K562 (cell line): ENCODE measurements around the gene EMD. TPM values are rescaled to one million over a fixed set of nuclear protein-coding genes. Genes with fewer than 3 reads are reported as not detected.

Experiments used
- ARID3B ChIP-seq: fragments of 250-450 bp; sonication (Bioruptor Pico); IDR thresholded peaks from 2 replicates; pipeline ENCODE4 v1.4.0; 2020; ENCODE audit warnings: borderline replicate concordance
- BRF2 ChIP-seq: IDR thresholded peaks from 3 replicates; pipeline ENCODE4 v1.6.1; 2011; ENCODE audit warnings: borderline replicate concordance, mild to moderate bottlenecking; ENCODE audit not compliant: insufficient read length, insufficient read depth
- CBFB ChIP-seq: sonication (generic); formaldehyde crosslinking; IDR thresholded peaks from 2 replicates; pipeline ENCODE4 v1.4.0; 2020; ENCODE audit warnings: mild to moderate bottlenecking, missing genetic modification reagents
- CBX3 ChIP-seq, 2 experiments: IDR thresholded peaks; 1 replicate in 1 of 2; 2 replicates in 1 of 2; pipeline ENCODE4 v1.6.1; 2012; ENCODE audit warnings: inconsistent platforms in 2 of 2, low read length in 2 of 2, borderline replicate concordance in 1 of 2, control low read depth in 1 of 2
- CCNT2 ChIP-seq: IDR thresholded peaks from 2 replicates; pipeline ENCODE4 v1.6.1; 2011; ENCODE audit warnings: borderline replicate concordance, low read depth, mild to moderate bottlenecking, moderate library complexity, mixed read lengths, low read length; ENCODE audit not compliant: insufficient read length; ENCODE audit errors: extremely low read depth
- CTBP1 ChIP-seq: fragments of 450-650 bp; IDR thresholded peaks from 2 replicates; pipeline ENCODE4 v1.6.1; 2016; ENCODE audit warnings: borderline replicate concordance
- FOSL1 ChIP-seq: fragments of 200-800 bp; sonication (Bioruptor generic); conservative IDR thresholded peaks from 2 replicates; pipeline ENCODE4 v1.6.1; 2016; ENCODE audit warnings: missing genetic modification characterization, missing compliant biosample characterization
- MIER1 ChIP-seq: fragments of 450-650 bp; IDR thresholded peaks from 2 replicates; pipeline ENCODE4 v1.6.1; 2016; ENCODE audit warnings: antibody characterized with exemption, mild to moderate bottlenecking, low read depth
- NR4A1 ChIP-seq, 2 experiments: fragments of 250-450 bp in 1 of 2; fragments of 450-650 bp in 1 of 2; sonication (Bioruptor Pico) in 1 of 2; IDR thresholded peaks; 2 replicates each; pipeline versions ENCODE4 v1.4.0 to v1.6.1; 2016 to 2020; ENCODE audit warnings: mild to moderate bottlenecking in 2 of 2, missing compliant biosample characterization in 1 of 2, missing genetic modification characterization in 1 of 2, moderate library complexity in 1 of 2
- NRF1 ChIP-seq, 2 experiments: fragments of 450-650 bp; IDR thresholded peaks in 1 of 2; conservative IDR thresholded peaks in 1 of 2; 2 replicates each; pipeline ENCODE4 v1.6.1; 2014; ENCODE audit warnings: mild to moderate bottlenecking in 2 of 2
- PKNOX1 ChIP-seq: fragments of 450-650 bp; IDR thresholded peaks from 2 replicates; pipeline ENCODE4 v1.6.1; 2016
- RFX5 ChIP-seq: IDR thresholded peaks from 2 replicates; pipeline ENCODE4 v1.6.1; 2011; ENCODE audit warnings: low read depth, mild to moderate bottlenecking, improper control_type of control experiment, low read length
- SP1 ChIP-seq: sonication (generic); formaldehyde crosslinking; IDR thresholded peaks from 2 replicates; pipeline ENCODE4 v1.8.1; 2022; ENCODE audit warnings: mild to moderate bottlenecking, missing genetic modification reagents
- TAF9B ChIP-seq: fragments of 450-650 bp; IDR thresholded peaks from 2 replicates; pipeline ENCODE4 v1.6.1; 2018; ENCODE audit warnings: mild to moderate bottlenecking; ENCODE audit not compliant: partially characterized antibody
- ZBTB11 ChIP-seq, 3 experiments: fragments of 200-800 bp in 1 of 3; fragments of 250-450 bp in 1 of 3; fragments of 450-650 bp in 1 of 3; sonication (Bioruptor Pico) in 1 of 3; sonication (Bioruptor generic) in 1 of 3; formaldehyde crosslinking in 1 of 3; IDR thresholded peaks; 2 replicates each; pipeline versions ENCODE4 v1.6.1 to v1.8.0; 2016 to 2022; ENCODE audit warnings: mild to moderate bottlenecking in 2 of 3, missing genetic modification characterization in 2 of 3, missing compliant biosample characterization in 1 of 3, moderate library complexity in 1 of 3
- ZNF395 ChIP-seq: fragments of 200-800 bp; sonication (Bioruptor generic); IDR thresholded peaks from 2 replicates; pipeline ENCODE4 v1.6.1; 2017; ENCODE audit warnings: missing genetic modification characterization, missing compliant biosample characterization
- ZNF584 ChIP-seq: fragments of 200-800 bp; sonication (Bioruptor generic); IDR thresholded peaks from 2 replicates; pipeline ENCODE4 v1.6.1; 2016; ENCODE audit warnings: low read depth, mild to moderate bottlenecking, missing genetic modification characterization, missing compliant biosample characterization
- polyA plus RNA-seq, 8 experiments: library from polyadenylated mRNA; depleted of rRNA in 4 of 8; stranded (reverse) in 5 of 8; unstranded in 3 of 8; fragments of >200 nt; fragmentation: Nextera tagmentation in 2 of 8; fragmentation: Illumina TruSeq in 1 of 8; extraction: Ambion mirVana in 2 of 8; extraction: Trizol in 1 of 8; gene quantifications; 2 replicates each; pipeline versions ENCODE4 v1.2.1 to v1.2.3, GENCODE V29; 2011 to 2014; ENCODE audit warnings: inconsistent platforms in 1 of 8, missing spikeins in 1 of 8
- total RNA-seq, 7 experiments: library from RNA; depleted of rRNA in 6 of 7; stranded (reverse); fragments of >200 nt in 6 of 7; fragmentation: Illumina TruSeq in 2 of 7; extraction: Trizol in 2 of 7; gene quantifications; 2 replicates each; pipeline versions ENCODE4 v1.2.1 to v1.2.3, GENCODE V29; 2011 to 2021; ENCODE audit warnings: low replicate concordance in 1 of 7

The EMD gene
- total and polyA plus RNA-seq, 9 of the 15 experiments (the other 6 are each of a cell fraction or from before 2014, with no cell fraction given) = 2.3 to 206 (median 61.9) TPM

GRCh38 chrX:154409222-154409871 is 30.3 kb downstream of the EMD start, which contains the start of gene DNASE1L1 (continued):
- TF ChIP-seq BRF2 = no peak
- TF ChIP-seq ZNF395 = no peak
- no peak for TF ChIP-seq ARID3B
- TF ChIP-seq CTBP1 = 0 out of 2 replicates have a peak, but pooled peaks have one; percentile 29
- peak; percentile 50 for TF ChIP-seq CCNT2
- no peak for TF ChIP-seq NR4A1 (CRISPR knock-in tag; IDR thresholded peaks at IDR 0.05)
- TF ChIP-seq NR4A1 (tag; IDR thresholded peaks at IDR 0.05) = no peak
- TF ChIP-seq ZNF584 (CRISPR knock-in tag) = no peak
- no peak for TF ChIP-seq CBX3 (IDR thresholded peaks at IDR 0.05; ENCODE audit: borderline replicate concordance in 1 of 2, low read length in 2 of 2)
- TF ChIP-seq NRF1 (conservative IDR thresholded peaks at IDR 0.05 in 1 of 2, IDR thresholded peaks at IDR 0.05 in 1 of 2) = peak; percentile 39 to 41; a peak in 3 of 4 replicates
- no peak for TF ChIP-seq CBFB (CRISPR knock-in tag)
- no peak for TF ChIP-seq ZBTB11 (CRISPR knock-in tag; IDR thresholded peaks at IDR 0.05)
- peak; percentile 92 for TF ChIP-seq FOSL1 (tag)
- TF ChIP-seq MIER1 = no peak
- TF ChIP-seq RFX5 = peak; percentile 82
- TF ChIP-seq SP1 (CRISPR knock-in tag) = peak; percentile 47; the same call in 1 of the 2 replicates
- no peak for TF ChIP-seq TAF9B
- peak; percentile 83 for TF ChIP-seq PKNOX1
